K562 (cell line): Measurements from ENCODE around the gene CCDC33. TPM values are rescaled to one million over a fixed set of nuclear protein-coding genes. Genes with fewer than 3 reads are reported as not detected.

Source experiments
- ARID1B ChIP-seq: fragments of 450-650 bp; IDR thresholded peaks from 2 replicates; pipeline ENCODE4 v1.6.1; 2016; ENCODE audit warnings: antibody characterized with exemption, mild to moderate bottlenecking, inconsistent platforms
- CBFA2T3 ChIP-seq: fragments of 450-650 bp; IDR thresholded peaks from 2 replicates; pipeline ENCODE4 v1.6.1; 2017
- CXXC5 ChIP-seq: fragments of 250-450 bp; sonication (Bioruptor Pico); IDR thresholded peaks from 2 replicates; pipeline ENCODE4 v1.8.0; 2022; ENCODE audit warnings: inconsistent platforms, mild to moderate bottlenecking, moderate library complexity
- DMBX1 ChIP-seq: fragments of 250-450 bp; sonication (Bioruptor Pico); IDR thresholded peaks from 2 replicates; pipeline ENCODE4 v1.8.0; 2022; ENCODE audit warnings: inconsistent platforms, mild to moderate bottlenecking, moderate library complexity, borderline replicate concordance
- DNMT1 ChIP-seq: fragments of 450-650 bp; IDR thresholded peaks from 2 replicates; pipeline ENCODE4 v1.6.1; 2016; ENCODE audit warnings: antibody characterized with exemption, mild to moderate bottlenecking
- NBN ChIP-seq: fragments of 450-650 bp; IDR thresholded peaks from 2 replicates; pipeline ENCODE4 v1.6.1; 2016; ENCODE audit warnings: low read depth, mild to moderate bottlenecking
- NCOA4 ChIP-seq: fragments of 450-650 bp; IDR thresholded peaks from 2 replicates; pipeline ENCODE4 v1.6.1; 2018; ENCODE audit warnings: mild to moderate bottlenecking; ENCODE audit not compliant: partially characterized antibody
- NCOR1 ChIP-seq: fragments of 450-650 bp; IDR thresholded peaks from 2 replicates; pipeline ENCODE4 v1.6.1; 2016; ENCODE audit warnings: mild to moderate bottlenecking, moderate library complexity
- NFIX ChIP-seq: fragments of 250-450 bp; sonication (Bioruptor Pico); IDR thresholded peaks from 2 replicates; pipeline ENCODE4 v1.4.0; 2020; ENCODE audit warnings: low read depth, mild to moderate bottlenecking, moderate library complexity
- OTX1 ChIP-seq: fragments of 450-650 bp; formaldehyde crosslinking; IDR thresholded peaks from 2 replicates; pipeline ENCODE4 v1.4.0; 2022; ENCODE audit warnings: mild to moderate bottlenecking
- PHF8 ChIP-seq: fragments of 200-600 bp; sonication (generic); IDR thresholded peaks from 2 replicates; pipeline ENCODE4 v1.6.1; 2012; ENCODE audit warnings: mixed run types, mild to moderate bottlenecking, inconsistent platforms, low read length, moderate library complexity, borderline replicate concordance
- SIN3B ChIP-seq: fragments of 450-650 bp; IDR thresholded peaks from 2 replicates; pipeline ENCODE4 v1.6.1; 2017; ENCODE audit warnings: low read depth, mild to moderate bottlenecking, moderate library complexity
- SMAD2 ChIP-seq: fragments of 150-350 bp; IDR thresholded peaks from 2 replicates; pipeline ENCODE4 v1.6.1; 2014; ENCODE audit warnings: low read depth, mild to moderate bottlenecking, low read length
- SMAD4 ChIP-seq: fragments of 250-450 bp; sonication (Bioruptor Pico); conservative IDR thresholded peaks from 2 replicates; pipeline ENCODE4 v1.8.0; 2021; ENCODE audit warnings: inconsistent platforms, mild to moderate bottlenecking, moderate library complexity
- SMARCA4 ChIP-seq: fragments of 450-650 bp; IDR thresholded peaks from 2 replicates; pipeline ENCODE4 v1.6.1; 2016
- ZBTB7A ChIP-seq: IDR thresholded peaks from 2 replicates; pipeline ENCODE4 v1.6.1; 2011; ENCODE audit warnings: low read depth, mild to moderate bottlenecking, low read length, moderate library complexity, borderline replicate concordance; ENCODE audit not compliant: control insufficient read depth
- polyA plus RNA-seq, 8 experiments: library from polyadenylated mRNA; depleted of rRNA in 4 of 8; stranded (reverse) in 5 of 8; unstranded in 3 of 8; fragments of >200 nt; fragmentation: Nextera tagmentation in 2 of 8; fragmentation: Illumina TruSeq in 1 of 8; extraction: Ambion mirVana in 2 of 8; extraction: Trizol in 1 of 8; gene quantifications; 2 replicates each; pipeline versions ENCODE4 v1.2.1 to v1.2.3, GENCODE V29; 2011 to 2014; ENCODE audit warnings: inconsistent platforms in 1 of 8, missing spikeins in 1 of 8
- total RNA-seq, 7 experiments: library from RNA; depleted of rRNA in 6 of 7; stranded (reverse); fragments of >200 nt in 6 of 7; fragmentation: Illumina TruSeq in 2 of 7; extraction: Trizol in 2 of 7; gene quantifications; 2 replicates each; pipeline versions ENCODE4 v1.2.1 to v1.2.3, GENCODE V29; 2011 to 2021; ENCODE audit warnings: low replicate concordance in 1 of 7
- TF ChIP-seq, protein P1 (sequence below), 2 experiments: fragments of 450-650 bp; formaldehyde crosslinking in 1 of 2; IDR thresholded peaks; 2 replicates each; pipeline versions ENCODE4 v1.4.0 to v1.6.1; 2014 to 2020; ENCODE audit warnings: mild to moderate bottlenecking in 2 of 2, borderline replicate concordance in 1 of 2, low read depth in 1 of 2
- TF ChIP-seq, protein P2 (sequence below): fragments of 450-650 bp; IDR thresholded peaks from 2 replicates; pipeline ENCODE4 v1.6.1; 2016
- TF ChIP-seq, protein P3 (sequence below): sonication (generic); formaldehyde crosslinking; IDR thresholded peaks from 2 replicates; pipeline ENCODE4 v1.8.0; 2022; ENCODE audit warnings: mild to moderate bottlenecking, missing genetic modification reagents

CCDC33 gene
- total and polyA plus RNA-seq, 9 of the 15 experiments (the other 6 are each of a cell fraction or from before 2014, with no cell fraction given), result 0.08 to 1.1 (median 0.15) TPM; not detected in 4

DNA sequence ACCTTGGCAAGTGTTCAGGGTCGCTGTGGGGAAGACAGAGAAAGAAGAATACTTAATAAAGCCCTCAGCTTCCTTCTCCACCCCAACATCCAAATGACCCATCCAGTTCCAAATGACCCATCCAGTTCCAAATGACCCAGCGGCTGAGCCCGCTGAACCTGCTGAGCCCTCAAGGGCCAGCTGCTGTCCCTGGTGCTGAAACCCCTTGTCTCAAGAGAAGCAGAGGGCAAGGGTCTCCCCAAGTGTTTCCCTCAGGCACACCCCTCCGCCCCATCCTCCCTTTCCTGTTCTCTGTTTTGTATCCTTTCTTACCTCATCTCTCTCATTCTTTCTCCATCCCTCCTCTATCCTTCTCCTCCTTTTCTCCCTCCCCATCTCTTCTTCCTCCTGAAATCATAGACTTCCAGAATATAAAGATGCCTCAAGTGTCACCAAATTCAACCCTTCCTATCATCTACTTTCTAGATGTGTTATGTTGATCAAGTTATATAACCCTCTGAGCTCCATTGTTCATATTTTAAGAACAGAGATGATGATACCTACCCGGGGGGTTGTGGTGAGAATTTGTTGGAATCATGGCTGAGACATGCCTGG, 29.0 kb downstream of the CCDC33 start (continued):
- TF ChIP-seq PHF8 (no peak), DNMT1 (no peak), SMAD4 (0 out of 2 replicates have a peak, but pooled peaks have one; percentile 29), DMBX1 (peak; percentile 61; the same call in 1 of the 2 replicates), CXXC5 (CRISPR knock-in tag) (0 out of 2 replicates have a peak, but pooled peaks have one; percentile 28), OTX1 (no peak), ZBTB7A (peak; percentile 36; the same call in 1 of the 2 replicates), NBN (no peak), ARID1B (no peak), CBFA2T3 (no peak), SIN3B (no peak), NFIX (CRISPR knock-in tag) (no peak), SMARCA4 (no peak), SMAD2 (no peak), NCOA4 (no peak), NCOR1 (no peak)
- TF ChIP-seq, protein P1, sequence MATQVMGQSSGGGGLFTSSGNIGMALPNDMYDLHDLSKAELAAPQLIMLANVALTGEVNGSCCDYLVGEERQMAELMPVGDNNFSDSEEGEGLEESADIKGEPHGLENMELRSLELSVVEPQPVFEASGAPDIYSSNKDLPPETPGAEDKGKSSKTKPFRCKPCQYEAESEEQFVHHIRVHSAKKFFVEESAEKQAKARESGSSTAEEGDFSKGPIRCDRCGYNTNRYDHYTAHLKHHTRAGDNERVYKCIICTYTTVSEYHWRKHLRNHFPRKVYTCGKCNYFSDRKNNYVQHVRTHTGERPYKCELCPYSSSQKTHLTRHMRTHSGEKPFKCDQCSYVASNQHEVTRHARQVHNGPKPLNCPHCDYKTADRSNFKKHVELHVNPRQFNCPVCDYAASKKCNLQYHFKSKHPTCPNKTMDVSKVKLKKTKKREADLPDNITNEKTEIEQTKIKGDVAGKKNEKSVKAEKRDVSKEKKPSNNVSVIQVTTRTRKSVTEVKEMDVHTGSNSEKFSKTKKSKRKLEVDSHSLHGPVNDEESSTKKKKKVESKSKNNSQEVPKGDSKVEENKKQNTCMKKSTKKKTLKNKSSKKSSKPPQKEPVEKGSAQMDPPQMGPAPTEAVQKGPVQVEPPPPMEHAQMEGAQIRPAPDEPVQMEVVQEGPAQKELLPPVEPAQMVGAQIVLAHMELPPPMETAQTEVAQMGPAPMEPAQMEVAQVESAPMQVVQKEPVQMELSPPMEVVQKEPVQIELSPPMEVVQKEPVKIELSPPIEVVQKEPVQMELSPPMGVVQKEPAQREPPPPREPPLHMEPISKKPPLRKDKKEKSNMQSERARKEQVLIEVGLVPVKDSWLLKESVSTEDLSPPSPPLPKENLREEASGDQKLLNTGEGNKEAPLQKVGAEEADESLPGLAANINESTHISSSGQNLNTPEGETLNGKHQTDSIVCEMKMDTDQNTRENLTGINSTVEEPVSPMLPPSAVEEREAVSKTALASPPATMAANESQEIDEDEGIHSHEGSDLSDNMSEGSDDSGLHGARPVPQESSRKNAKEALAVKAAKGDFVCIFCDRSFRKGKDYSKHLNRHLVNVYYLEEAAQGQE (IDR thresholded peaks at IDR 0.05; ENCODE audit: borderline replicate concordance), result peak; percentile 99
- TF ChIP-seq, protein P1 (CRISPR knock-in tag; IDR thresholded peaks at IDR 0.05; ENCODE audit: low read depth), result peak; percentile 96
- TF ChIP-seq, protein P2, sequence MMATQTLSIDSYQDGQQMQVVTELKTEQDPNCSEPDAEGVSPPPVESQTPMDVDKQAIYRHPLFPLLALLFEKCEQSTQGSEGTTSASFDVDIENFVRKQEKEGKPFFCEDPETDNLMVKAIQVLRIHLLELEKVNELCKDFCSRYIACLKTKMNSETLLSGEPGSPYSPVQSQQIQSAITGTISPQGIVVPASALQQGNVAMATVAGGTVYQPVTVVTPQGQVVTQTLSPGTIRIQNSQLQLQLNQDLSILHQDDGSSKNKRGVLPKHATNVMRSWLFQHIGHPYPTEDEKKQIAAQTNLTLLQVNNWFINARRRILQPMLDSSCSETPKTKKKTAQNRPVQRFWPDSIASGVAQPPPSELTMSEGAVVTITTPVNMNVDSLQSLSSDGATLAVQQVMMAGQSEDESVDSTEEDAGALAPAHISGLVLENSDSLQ, result no peak
- TF ChIP-seq, protein P3, sequence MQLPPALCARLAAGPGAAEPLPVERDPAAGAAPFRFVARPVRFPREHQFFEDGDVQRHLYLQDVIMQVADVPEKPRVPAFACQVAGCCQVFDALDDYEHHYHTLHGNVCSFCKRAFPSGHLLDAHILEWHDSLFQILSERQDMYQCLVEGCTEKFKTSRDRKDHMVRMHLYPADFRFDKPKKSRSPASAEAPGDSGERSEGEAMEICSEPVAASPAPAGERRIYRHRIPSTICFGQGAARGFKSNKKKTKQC (CRISPR knock-in tag), result 0 out of 2 replicates have a peak, but pooled peaks have one; percentile 42
